ENCODE measurements around the gene EDIL3. TPM values are rescaled to one million over a fixed set of nuclear protein-coding genes. Genes with fewer than 3 reads are reported as not detected.

EDIL3 gene
- total and polyA plus RNA-seq, 10 of the 15 experiments (the other 5 are each of a cell fraction or from before 2014, with no cell fraction given) = 0.01 to 0.62 (median 0.20) TPM

DNA sequence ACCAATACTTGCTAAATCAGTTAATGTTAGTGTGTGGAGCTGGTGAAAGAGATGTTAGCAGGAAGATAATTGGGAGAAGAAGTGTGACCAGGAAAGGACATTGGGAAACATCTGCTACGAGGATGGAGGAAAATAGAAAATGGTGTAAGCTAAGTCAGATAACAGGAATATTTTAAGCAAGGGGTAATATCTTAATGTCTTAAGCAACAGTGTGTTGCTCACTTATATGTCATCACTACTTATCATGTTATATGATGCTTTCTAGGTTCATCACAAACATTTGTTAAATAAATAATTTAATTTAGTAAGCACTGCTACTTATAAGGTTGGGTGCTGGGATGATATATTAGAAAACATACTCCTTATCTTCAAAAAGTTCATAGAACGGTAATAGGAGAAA, 326.1 kb downstream of the EDIL3 start:
- Histone ChIP-seq H3K27me3 (replicated peaks in 1 of 2; ENCODE audit: control insufficient read depth in 2 of 2, insufficient read depth in 2 of 2, low read length in 1 of 2) (no peaks in the 10 kb centered on the region), H3K27ac (ENCODE audit: control insufficient read depth, insufficient read depth) (no peak overlapping the region), H2AFZ (ENCODE audit: control insufficient read depth, low read depth, low read length) (no peak overlapping the region), H4K20me1 (ENCODE audit: control insufficient read depth, insufficient read depth) (no peaks in the 10 kb centered on the region), H3K4me1 (ENCODE audit: control insufficient read depth, insufficient read depth, low read length) (no peaks in the 10 kb centered on the region), H3K36me3 (ENCODE audit: control insufficient read depth in 2 of 2, insufficient read depth in 2 of 2, low read length in 1 of 2) (no peaks in the 10 kb centered on the region), H3K4me3 (no peak overlapping the region), H3K9ac (ENCODE audit: control insufficient read depth, insufficient read depth, low read length) (no peak overlapping the region), H3K79me2 (ENCODE audit: control insufficient read depth, insufficient read depth, low read length) (no peaks in the 10 kb centered on the region), H3K4me2 (ENCODE audit: control insufficient read depth, insufficient read depth) (no peak overlapping the region), H3K9me3 (replicated peaks; ENCODE audit: control insufficient read depth, insufficient read depth, low read length) (no peaks in the 10 kb centered on the region)
- FAIRE-seq = no peak
- in situ Hi-C loops (cut with MboI) (no loop called here), intact Hi-C loops (cut with micrococcal nuclease; ENCODE audit: unreplicated experiment) (no loop called here)
- DNase-seq (ENCODE audit: low read depth, low spot score) = no peak
- POLR2A ChIA-PET = no interaction called here
- SMC1A ChIA-PET (ENCODE audit: uncharacterized antibody, unreplicated experiment) = interaction anchor here (0.6 to 1.2 kb wide), 2 partner anchors 9 to 18 kb away, joined by 3 read pairs; no protein-coding TSS in a partner anchor
- RAD21 ChIA-PET (ENCODE audit: unreplicated experiment) = no interaction called here
- TF ChIP-seq ZNF622 (IDR thresholded peaks at IDR 0.05) (no peak), SREBF1 (IDR thresholded peaks at IDR 0.05; ENCODE audit: low read length) (no peak), IRF3 (IDR thresholded peaks at IDR 0.05) (no peak), MEF2B (IDR thresholded peaks at IDR 0.05; ENCODE audit: partially characterized antibody, poor library complexity, severe bottlenecking) (no peak), CTCF (IDR thresholded peaks at IDR 0.05 in 2 of 3, conservative IDR thresholded peaks at IDR 0.05 in 1 of 3; ENCODE audit: control insufficient read depth in 2 of 3, extremely low read depth in 1 of 3, insufficient read depth in 1 of 3, low read depth in 3 of 3, low read length in 3 of 3) (no peak), LARP7 (IDR thresholded peaks at IDR 0.05) (no peak), KDM1A (IDR thresholded peaks at IDR 0.05; ENCODE audit: borderline replicate concordance) (no peak)
- TF ChIP-seq, protein P1, sequence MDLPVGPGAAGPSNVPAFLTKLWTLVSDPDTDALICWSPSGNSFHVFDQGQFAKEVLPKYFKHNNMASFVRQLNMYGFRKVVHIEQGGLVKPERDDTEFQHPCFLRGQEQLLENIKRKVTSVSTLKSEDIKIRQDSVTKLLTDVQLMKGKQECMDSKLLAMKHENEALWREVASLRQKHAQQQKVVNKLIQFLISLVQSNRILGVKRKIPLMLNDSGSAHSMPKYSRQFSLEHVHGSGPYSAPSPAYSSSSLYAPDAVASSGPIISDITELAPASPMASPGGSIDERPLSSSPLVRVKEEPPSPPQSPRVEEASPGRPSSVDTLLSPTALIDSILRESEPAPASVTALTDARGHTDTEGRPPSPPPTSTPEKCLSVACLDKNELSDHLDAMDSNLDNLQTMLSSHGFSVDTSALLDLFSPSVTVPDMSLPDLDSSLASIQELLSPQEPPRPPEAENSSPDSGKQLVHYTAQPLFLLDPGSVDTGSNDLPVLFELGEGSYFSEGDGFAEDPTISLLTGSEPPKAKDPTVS (IDR thresholded peaks at IDR 0.05; ENCODE audit: low read depth, low read length) = no peak
- TF ChIP-seq, protein P2, sequence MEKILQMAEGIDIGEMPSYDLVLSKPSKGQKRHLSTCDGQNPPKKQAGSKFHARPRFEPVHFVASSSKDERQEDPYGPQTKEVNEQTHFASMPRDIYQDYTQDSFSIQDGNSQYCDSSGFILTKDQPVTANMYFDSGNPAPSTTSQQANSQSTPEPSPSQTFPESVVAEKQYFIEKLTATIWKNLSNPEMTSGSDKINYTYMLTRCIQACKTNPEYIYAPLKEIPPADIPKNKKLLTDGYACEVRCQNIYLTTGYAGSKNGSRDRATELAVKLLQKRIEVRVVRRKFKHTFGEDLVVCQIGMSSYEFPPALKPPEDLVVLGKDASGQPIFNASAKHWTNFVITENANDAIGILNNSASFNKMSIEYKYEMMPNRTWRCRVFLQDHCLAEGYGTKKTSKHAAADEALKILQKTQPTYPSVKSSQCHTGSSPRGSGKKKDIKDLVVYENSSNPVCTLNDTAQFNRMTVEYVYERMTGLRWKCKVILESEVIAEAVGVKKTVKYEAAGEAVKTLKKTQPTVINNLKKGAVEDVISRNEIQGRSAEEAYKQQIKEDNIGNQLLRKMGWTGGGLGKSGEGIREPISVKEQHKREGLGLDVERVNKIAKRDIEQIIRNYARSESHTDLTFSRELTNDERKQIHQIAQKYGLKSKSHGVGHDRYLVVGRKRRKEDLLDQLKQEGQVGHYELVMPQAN (conservative IDR thresholded peaks at IDR 0.05) = no peak
- WGBS (ENCODE audit: insufficient coverage, insufficient replicate concordance, low lambda C conversion rate, missing lambda C conversion rate) = 14% methylated on average over 2 of the region's 2 CpGs
- no peak for ATAC-seq
- CTCF ChIA-PET = no interaction called here
- BruUV-seq (replicated peaks) = no TSS peak
